Osteoblast (primary cell): Measurements from ENCODE around the gene APRT. TPM values are rescaled to one million over a fixed set of nuclear protein-coding genes. Genes with fewer than 3 reads are reported as not detected.

Source experiments
- DNase-seq: peaks from one replicate; pipeline ENCODE4 v3.0.0; 2011; ENCODE audit warnings: low spot score, mixed read lengths; ENCODE audit not compliant: insufficient read length; ENCODE audit errors: missing footprints
- H2AFZ ChIP-seq: 2 replicates; pipeline ENCODE4 v1.6.0; 2011; ENCODE audit warnings: mild to moderate bottlenecking, low read length
- H3K27ac ChIP-seq: 2 replicates; pipeline ENCODE4 v1.5.1; 2011; ENCODE audit warnings: mild to moderate bottlenecking, low read depth, low read length, moderate library complexity
- H3K27me3 ChIP-seq: 2 replicates; pipeline ENCODE4 v1.6.0; 2012; ENCODE audit warnings: mild to moderate bottlenecking, control low read depth, inconsistent platforms, low read length, moderate library complexity; ENCODE audit not compliant: insufficient read depth
- H3K36me3 ChIP-seq: 2 replicates; pipeline ENCODE4 v1.5.1; 2011; ENCODE audit warnings: mild to moderate bottlenecking, low read length, control low read depth, moderate library complexity; ENCODE audit not compliant: insufficient read depth
- H3K4me1 ChIP-seq: 2 replicates; pipeline ENCODE4 v1.5.1; 2011; ENCODE audit warnings: mild to moderate bottlenecking, low read length, control low read depth, moderate library complexity; ENCODE audit not compliant: insufficient read depth
- H3K4me2 ChIP-seq: 2 replicates; pipeline ENCODE4 v1.6.0; 2011; ENCODE audit warnings: mild to moderate bottlenecking, low read length; ENCODE audit not compliant: insufficient read depth
- H3K4me3 ChIP-seq: fragments of 200-600 bp; sonication (generic); 3 replicates; pipeline ENCODE4 v1.5.1; 2012; ENCODE audit warnings: mild to moderate bottlenecking, low read length, inconsistent platforms; ENCODE audit not compliant: insufficient read depth
- H3K79me2 ChIP-seq: 2 replicates; pipeline ENCODE4 v1.6.0; 2012; ENCODE audit warnings: mild to moderate bottlenecking, low read length, control low read depth, inconsistent platforms; ENCODE audit not compliant: insufficient read depth
- H3K9me3 ChIP-seq: 2 replicates; pipeline ENCODE4 v1.5.1; 2011; ENCODE audit warnings: low read depth, low read length, control low read depth
- H4K20me1 ChIP-seq: 2 replicates; pipeline ENCODE4 v1.6.0; 2012; ENCODE audit warnings: mild to moderate bottlenecking, low read length, control low read depth; ENCODE audit not compliant: insufficient read depth
- total RNA-seq: library from RNA; depleted of rRNA; stranded (reverse); fragments of >200 nt; gene quantifications from 2 replicates; pipeline ENCODE4 v1.2.3, GENCODE V29; 2012
- TF ChIP-seq, protein P1 (sequence below): IDR thresholded peaks from 2 replicates; pipeline ENCODE4 v1.5.1; 2011; ENCODE audit warnings: mild to moderate bottlenecking, low read depth, low read length, moderate library complexity; ENCODE audit errors: extremely low read depth

Gene APRT
- total RNA-seq, 1 donor = 53.6 TPM

DNA sequence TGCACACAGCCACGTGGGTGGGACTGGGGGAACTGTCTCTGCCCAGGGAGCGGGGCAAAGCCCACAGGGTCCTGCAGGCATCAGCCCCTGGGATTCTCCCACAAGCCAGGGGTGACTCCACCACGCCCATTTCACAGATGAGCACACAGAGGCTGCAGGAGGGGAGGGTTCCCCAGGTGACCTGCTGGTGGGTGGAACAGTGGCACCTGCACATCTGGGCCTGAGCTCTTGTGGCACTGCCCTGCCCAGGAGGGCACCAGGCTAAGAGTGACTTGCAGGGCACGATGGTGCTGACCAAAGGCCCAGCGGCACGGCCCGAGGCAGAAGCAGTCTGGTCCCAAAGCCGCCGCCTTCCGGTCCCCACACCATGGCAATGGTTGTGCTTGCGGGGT is 50.6 kb downstream of the APRT start:
- Histone ChIP-seq H3K79me2 (peaks cover 96% of the 10 kb centered on the region), H3K36me3 (peaks cover 9% of the 10 kb centered on the region), H3K4me3 (no peak overlapping the region), H3K4me1 (peaks cover 18% of the 10 kb centered on the region), H3K27ac (no peak overlapping the region), H4K20me1 (peaks cover 70% of the 10 kb centered on the region), H3K27me3 (no peaks in the 10 kb centered on the region), H2AFZ (no peak overlapping the region), H3K4me2 (no peak overlapping the region), H3K9me3 (no peaks in the 10 kb centered on the region)
- TF ChIP-seq, protein P1, sequence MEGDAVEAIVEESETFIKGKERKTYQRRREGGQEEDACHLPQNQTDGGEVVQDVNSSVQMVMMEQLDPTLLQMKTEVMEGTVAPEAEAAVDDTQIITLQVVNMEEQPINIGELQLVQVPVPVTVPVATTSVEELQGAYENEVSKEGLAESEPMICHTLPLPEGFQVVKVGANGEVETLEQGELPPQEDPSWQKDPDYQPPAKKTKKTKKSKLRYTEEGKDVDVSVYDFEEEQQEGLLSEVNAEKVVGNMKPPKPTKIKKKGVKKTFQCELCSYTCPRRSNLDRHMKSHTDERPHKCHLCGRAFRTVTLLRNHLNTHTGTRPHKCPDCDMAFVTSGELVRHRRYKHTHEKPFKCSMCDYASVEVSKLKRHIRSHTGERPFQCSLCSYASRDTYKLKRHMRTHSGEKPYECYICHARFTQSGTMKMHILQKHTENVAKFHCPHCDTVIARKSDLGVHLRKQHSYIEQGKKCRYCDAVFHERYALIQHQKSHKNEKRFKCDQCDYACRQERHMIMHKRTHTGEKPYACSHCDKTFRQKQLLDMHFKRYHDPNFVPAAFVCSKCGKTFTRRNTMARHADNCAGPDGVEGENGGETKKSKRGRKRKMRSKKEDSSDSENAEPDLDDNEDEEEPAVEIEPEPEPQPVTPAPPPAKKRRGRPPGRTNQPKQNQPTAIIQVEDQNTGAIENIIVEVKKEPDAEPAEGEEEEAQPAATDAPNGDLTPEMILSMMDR = no peak
- DNase-seq = no peak

DNA sequence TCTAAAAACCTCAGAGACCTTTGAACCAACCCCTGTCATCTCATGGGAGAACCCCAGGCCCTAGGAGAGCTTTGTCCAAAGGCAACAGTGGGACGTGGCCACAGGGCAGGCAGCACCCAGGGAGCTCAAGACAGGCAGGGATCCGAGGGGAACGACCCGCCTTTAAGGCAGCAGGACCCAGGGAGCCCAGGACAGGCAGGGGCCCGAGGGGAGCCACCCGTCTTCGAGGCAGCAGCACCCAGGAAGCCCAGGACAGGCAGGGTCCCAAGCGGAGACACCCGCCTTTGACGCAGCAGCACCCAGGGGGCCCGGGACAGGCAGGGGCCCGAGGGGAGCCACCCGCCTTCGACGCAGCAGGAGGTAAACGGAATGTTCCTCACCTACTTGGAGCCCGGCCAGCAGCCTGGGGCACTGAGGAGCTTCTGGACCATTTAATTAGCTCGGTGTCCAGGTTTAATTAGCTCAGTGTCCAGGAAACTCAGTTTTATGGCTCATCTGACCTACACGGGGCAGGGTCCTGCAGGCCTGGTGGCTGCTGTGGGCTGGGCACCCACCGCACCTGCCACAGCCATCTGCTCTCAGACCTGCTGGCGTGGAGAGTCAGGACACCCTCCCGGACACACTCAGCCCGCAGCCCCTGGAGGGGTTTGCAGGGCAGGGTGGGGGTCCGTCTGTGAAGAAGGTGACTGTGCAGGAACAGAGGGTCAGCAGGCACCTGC is 51.1 kb downstream of the APRT start:
- H4K20me1 ChIP-seq = peaks cover 73% of the 10 kb centered on the region
- peaks cover 22% of the 10 kb centered on the region for H3K4me1 ChIP-seq
- H3K36me3 ChIP-seq = peaks cover 9% of the 10 kb centered on the region

DNA sequence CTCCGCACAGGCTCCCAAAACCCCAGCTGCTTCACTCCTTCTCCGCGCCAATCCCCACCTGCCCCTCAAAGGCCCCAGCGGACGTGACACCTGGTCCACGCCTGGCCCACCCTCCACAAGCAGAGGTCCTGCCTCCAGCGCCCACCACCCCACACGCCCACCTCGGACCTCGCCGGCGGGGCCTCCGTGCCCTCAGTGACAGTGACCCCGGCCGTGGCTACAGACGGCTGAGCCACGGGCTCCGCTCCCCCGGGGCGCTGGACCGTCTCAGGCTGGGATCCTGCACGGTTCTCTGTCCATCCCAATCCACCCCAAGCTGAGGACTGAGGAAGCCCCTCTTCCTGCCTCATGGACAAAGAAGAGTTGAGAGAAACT is 51.8 kb downstream of the APRT start:
- DNase-seq = no peak
- H3K27me3 ChIP-seq = no peaks in the 10 kb centered on the region
- no peak overlapping the region for H3K4me2 ChIP-seq
- H2AFZ ChIP-seq = no peak overlapping the region
- TF ChIP-seq, protein P1 = no peak
- H3K36me3 ChIP-seq = peaks cover 9% of the 10 kb centered on the region
- peaks cover 24% of the 10 kb centered on the region for H3K4me1 ChIP-seq
- H3K4me3 ChIP-seq = no peak overlapping the region
- peaks cover 96% of the 10 kb centered on the region for H3K79me2 ChIP-seq
- H4K20me1 ChIP-seq = peaks cover 74% of the 10 kb centered on the region
- no peak overlapping the region for H3K27ac ChIP-seq
- no peaks in the 10 kb centered on the region for H3K9me3 ChIP-seq

More for the DNA sequence above, 51.1 kb downstream of the APRT start:
- no peak overlapping the region for H3K27ac ChIP-seq
- TF ChIP-seq, protein P1 = no peak
- H3K4me3 ChIP-seq = no peak overlapping the region
- no peaks in the 10 kb centered on the region for H3K9me3 ChIP-seq
- DNase-seq = peak; percentile 86
- no peaks in the 10 kb centered on the region for H3K27me3 ChIP-seq
- peaks cover 96% of the 10 kb centered on the region for H3K79me2 ChIP-seq
- no peak overlapping the region for H2AFZ ChIP-seq
- no peak overlapping the region for H3K4me2 ChIP-seq

Other genes starting within 250 kb of the APRT start
- gene ZC3H18, start 241.5 kb downstream of the APRT start, total RNA-seq = 10.6 and 10.9 TPM in 2 replicates
- under 0.01 and 0.29 TPM in 2 replicates for gene IL17C, start 173.4 kb downstream of the APRT start, total RNA-seq
- gene CYBA, start 160.9 kb downstream of the APRT start, total RNA-seq = 144 and 250 TPM in 2 replicates
- gene MVD, start 148.8 kb downstream of the APRT start, total RNA-seq = 67.3 and 73.1 TPM in 2 replicates
- gene SNAI3, start 125.4 kb downstream of the APRT start, total RNA-seq = not detected in 2 replicates
- gene RNF166, start 105.5 kb downstream of the APRT start, total RNA-seq = 14.5 and 18.0 TPM in 2 replicates
- gene CTU2, start 105.4 kb downstream of the APRT start, total RNA-seq = 14.8 and 15.6 TPM in 2 replicates
- 187 and 207 TPM in 2 replicates for gene PIEZO1, start 26.7 kb downstream of the APRT start, total RNA-seq
- 2.9 TPM in 2 replicates for gene CDT1, start 8.1 kb downstream of the APRT start, total RNA-seq
- gene GALNS, start 45.0 kb upstream of the APRT start, total RNA-seq = 43.6 and 48.1 TPM in 2 replicates
- gene TRAPPC2L, start 45.2 kb upstream of the APRT start, total RNA-seq = 43.1 and 47.7 TPM in 2 replicates
- gene PABPN1L, start 54.7 kb upstream of the APRT start, total RNA-seq = not detected in 2 replicates
- not detected in 2 replicates for gene CBFA2T3, start 165.3 kb upstream of the APRT start, total RNA-seq